HFFc6 (cell line): ENCODE measurements around the gene USP38. TPM values are rescaled to one million over a fixed set of nuclear protein-coding genes. Genes with fewer than 3 reads are reported as not detected.

Experiments used
- DNase-seq: peaks from one replicate; pipeline ENCODE4 v3.0.0-alpha.2; 2018
- H3K27ac Mint-ChIP-seq: 2 replicates; pipeline ENCODE4 v1.8.0; 2020; ENCODE audit warnings: mild to moderate bottlenecking, mixed read lengths
- H3K27me3 Mint-ChIP-seq: 2 replicates; pipeline ENCODE4 v1.8.0; 2021; ENCODE audit warnings: mild to moderate bottlenecking, moderate library complexity, mixed read lengths; ENCODE audit not compliant: insufficient read depth
- H3K36me3 Mint-ChIP-seq: 2 replicates; pipeline ENCODE4 v1.8.0; 2021; ENCODE audit warnings: low read depth, mixed read lengths
- H3K4me1 Mint-ChIP-seq: 2 replicates; pipeline ENCODE4 v1.8.0; 2020; ENCODE audit warnings: low read depth, mixed read lengths
- H3K4me3 Mint-ChIP-seq: 2 replicates; pipeline ENCODE4 v1.8.0; 2020; ENCODE audit warnings: mild to moderate bottlenecking, moderate library complexity, mixed read lengths
- H3K9me3 Mint-ChIP-seq: 2 replicates; pipeline ENCODE4 v1.8.0; 2020; ENCODE audit warnings: mild to moderate bottlenecking, mixed read lengths
- total RNA-seq, 6 experiments: library from RNA; stranded (reverse); fragmentation: NEBNext Ultra II Directional; extraction: Animal tissue kit (Norgen Biotek cat#: 25700); gene quantifications; 2 replicates in 1 of 6; 3 replicates in 5 of 6; pipeline ENCODE4 v1.2.3, GENCODE V29; 2021
- TF ChIP-seq, protein P1 (sequence below): fragments of 200-600 bp; sonication (generic); IDR thresholded peaks from 2 replicates; pipeline ENCODE4 v1.5.0; 2021; ENCODE audit warnings: antibody characterized with exemption, mild to moderate bottlenecking

USP38 gene
- total RNA-seq, 6 experiments from 2014 or later = 13.8 to 20.4 (median 18.3) TPM

DNA sequence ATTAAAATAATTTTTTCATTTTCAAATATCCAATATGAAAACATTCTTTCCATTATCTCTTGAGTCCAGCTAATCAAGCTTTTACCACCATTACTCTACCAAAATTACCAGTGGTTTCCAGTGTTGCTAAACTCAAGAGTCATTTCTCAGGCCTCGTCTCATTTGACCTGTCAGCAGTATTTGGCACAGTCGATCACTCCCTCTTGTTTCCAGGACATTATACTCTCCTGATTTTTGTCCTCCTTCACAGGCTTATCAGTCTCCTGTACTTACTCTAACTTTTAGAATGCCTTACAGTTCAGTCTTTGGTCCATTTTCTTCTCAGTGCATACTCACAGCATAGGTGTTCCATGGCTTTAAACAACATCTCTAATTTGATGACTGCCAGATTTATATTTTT lies 11.6 kb downstream of the USP38 start:
- no peaks in the 10 kb centered on the region for H3K9me3 Mint-ChIP-seq
- TF ChIP-seq, protein P1, sequence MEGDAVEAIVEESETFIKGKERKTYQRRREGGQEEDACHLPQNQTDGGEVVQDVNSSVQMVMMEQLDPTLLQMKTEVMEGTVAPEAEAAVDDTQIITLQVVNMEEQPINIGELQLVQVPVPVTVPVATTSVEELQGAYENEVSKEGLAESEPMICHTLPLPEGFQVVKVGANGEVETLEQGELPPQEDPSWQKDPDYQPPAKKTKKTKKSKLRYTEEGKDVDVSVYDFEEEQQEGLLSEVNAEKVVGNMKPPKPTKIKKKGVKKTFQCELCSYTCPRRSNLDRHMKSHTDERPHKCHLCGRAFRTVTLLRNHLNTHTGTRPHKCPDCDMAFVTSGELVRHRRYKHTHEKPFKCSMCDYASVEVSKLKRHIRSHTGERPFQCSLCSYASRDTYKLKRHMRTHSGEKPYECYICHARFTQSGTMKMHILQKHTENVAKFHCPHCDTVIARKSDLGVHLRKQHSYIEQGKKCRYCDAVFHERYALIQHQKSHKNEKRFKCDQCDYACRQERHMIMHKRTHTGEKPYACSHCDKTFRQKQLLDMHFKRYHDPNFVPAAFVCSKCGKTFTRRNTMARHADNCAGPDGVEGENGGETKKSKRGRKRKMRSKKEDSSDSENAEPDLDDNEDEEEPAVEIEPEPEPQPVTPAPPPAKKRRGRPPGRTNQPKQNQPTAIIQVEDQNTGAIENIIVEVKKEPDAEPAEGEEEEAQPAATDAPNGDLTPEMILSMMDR = no peak
- H3K36me3 Mint-ChIP-seq = peaks cover 18% of the 10 kb centered on the region
- no peak overlapping the region for H3K4me3 Mint-ChIP-seq
- no peak overlapping the region for H3K27ac Mint-ChIP-seq
- H3K27me3 Mint-ChIP-seq = no peaks in the 10 kb centered on the region
- no peaks in the 10 kb centered on the region for H3K4me1 Mint-ChIP-seq
- no peak for DNase-seq

DNA sequence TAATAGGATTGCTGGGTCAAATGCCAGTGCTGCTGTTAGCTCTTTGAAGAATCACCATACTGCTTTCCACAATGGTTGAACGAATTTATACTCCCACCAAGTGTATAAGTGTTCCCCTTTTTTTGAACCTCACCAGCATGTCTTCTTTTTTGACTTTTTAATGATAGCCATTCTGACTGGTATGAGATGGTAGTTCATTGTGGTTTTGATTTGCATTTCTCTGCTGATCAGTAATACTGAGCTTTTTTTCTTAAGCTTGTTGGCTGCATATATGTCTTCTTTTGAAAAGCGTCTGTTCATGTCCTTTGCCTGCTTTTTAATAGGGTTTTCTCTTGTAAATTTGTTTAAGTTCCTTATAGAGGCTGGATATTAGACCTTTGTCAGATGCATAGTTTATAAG lies 14.8 kb downstream of the USP38 start:
- TF ChIP-seq, protein P1 = no peak
- Mint-ChIP-seq H3K36me3 (peaks cover 24% of the 10 kb centered on the region), H3K4me1 (no peaks in the 10 kb centered on the region), H3K27ac (no peak overlapping the region), H3K27me3 (no peaks in the 10 kb centered on the region), H3K9me3 (no peaks in the 10 kb centered on the region), H3K4me3 (no peak overlapping the region)
- DNase-seq = no peak

DNA sequence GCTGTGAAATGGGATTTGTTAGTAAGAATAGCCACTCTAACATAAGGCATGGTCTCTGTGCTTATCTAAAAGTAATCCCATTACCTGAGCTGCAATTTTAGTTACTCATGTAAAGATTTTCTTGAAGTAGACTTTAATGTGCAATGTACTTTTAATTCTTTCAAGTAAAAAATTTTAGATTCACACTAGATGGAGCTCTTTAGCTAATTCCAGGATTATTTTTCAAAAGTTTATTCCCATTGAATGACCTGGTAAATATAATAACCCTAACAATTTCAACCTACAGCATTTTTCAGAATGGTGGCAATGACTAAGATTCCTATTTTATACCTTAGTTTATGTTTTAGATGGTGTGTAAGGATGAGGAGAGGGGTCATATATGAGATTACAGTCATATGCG lies 18.1 kb downstream of the USP38 start:
- TF ChIP-seq, protein P1 = peak; percentile 67
- Mint-ChIP-seq H3K27ac (no peak overlapping the region), H3K4me1 (no peaks in the 10 kb centered on the region), H3K9me3 (no peaks in the 10 kb centered on the region), H3K27me3 (no peaks in the 10 kb centered on the region), H3K4me3 (no peak overlapping the region), H3K36me3 (peaks cover 23% of the 10 kb centered on the region)
- DNase-seq = peak; percentile 30

DNA sequence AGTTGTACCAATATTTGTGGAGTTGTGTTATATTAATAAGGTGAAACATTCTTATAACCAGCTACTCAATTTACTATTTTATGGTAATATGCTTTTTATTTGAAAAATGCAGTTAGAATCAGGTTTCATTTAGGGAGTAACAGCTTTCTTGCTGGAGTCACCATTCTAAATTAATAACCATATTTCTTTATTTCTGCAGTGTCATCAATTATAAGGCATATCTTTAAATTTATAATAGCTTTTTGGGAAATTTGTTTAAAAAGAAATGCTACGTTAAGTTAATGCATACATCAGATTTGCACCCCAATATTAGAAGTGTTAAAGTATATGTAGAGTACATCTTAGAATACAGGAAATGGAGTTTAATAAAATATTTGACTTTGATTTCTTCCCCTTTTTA lies 18.9 kb downstream of the USP38 start:
- Mint-ChIP-seq H3K4me3 (no peak overlapping the region), H3K9me3 (no peaks in the 10 kb centered on the region), H3K27ac (no peak overlapping the region), H3K36me3 (peaks cover 23% of the 10 kb centered on the region), H3K4me1 (no peaks in the 10 kb centered on the region), H3K27me3 (no peaks in the 10 kb centered on the region)
- no peak for DNase-seq
- TF ChIP-seq, protein P1 = no peak

DNA sequence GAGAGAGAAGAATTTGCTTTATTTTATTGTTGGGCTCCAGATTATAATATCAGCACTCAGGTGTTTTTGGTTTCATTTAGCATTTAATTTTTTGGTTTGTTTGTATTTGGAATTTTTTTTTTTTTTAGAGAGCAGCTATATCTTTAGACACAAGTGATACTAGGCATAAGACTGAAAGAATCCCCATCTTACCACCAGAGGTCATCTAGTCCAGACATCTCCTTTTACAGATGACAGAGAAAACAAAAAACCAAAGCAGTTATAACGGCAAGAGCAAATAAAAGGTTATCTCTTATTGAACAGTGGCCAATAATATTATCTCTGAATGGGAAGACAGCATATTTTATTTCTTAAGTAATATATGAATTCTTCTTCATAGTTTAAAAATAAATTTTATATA lies 22.8 kb downstream of the USP38 start:
- Mint-ChIP-seq H3K4me3 (no peak overlapping the region), H3K36me3 (peaks cover 21% of the 10 kb centered on the region), H3K27ac (peak overlapping the region; percentile 29; the same call in 1 of the 2 replicates), H3K4me1 (no peaks in the 10 kb centered on the region), H3K27me3 (no peaks in the 10 kb centered on the region), H3K9me3 (no peaks in the 10 kb centered on the region)
- TF ChIP-seq, protein P1 = peak; percentile 68
- peak; percentile 31 for DNase-seq

DNA sequence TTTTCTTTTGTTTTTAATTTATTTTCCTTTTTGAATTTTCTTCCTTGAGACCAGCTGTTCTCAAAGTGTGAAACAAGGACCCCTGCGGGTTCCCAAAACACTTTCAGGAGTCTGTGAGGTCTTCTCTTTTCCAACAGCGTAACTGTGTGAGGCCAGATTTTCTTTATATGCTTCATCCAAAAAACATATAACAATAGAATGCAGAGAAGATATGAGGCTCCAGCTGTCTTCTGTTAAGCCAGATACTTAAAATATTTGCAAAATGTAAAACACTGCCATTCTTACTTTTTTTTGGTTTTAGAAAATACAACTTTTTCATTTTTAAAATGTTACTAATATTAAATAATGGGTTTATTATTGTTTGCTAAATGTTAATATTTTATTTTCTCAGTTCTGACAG lies 27.8 kb downstream of the USP38 start:
- Mint-ChIP-seq H3K27ac (no peak overlapping the region), H3K4me3 (no peak overlapping the region), H3K4me1 (peaks cover 7% of the 10 kb centered on the region), H3K36me3 (peaks cover 6% of the 10 kb centered on the region), H3K27me3 (no peaks in the 10 kb centered on the region), H3K9me3 (no peaks in the 10 kb centered on the region)
- TF ChIP-seq, protein P1 = no peak
- no peak for DNase-seq
